Body of pancreas (tissue), 4 donors: ENCODE data around the gene C21orf58.

Experiments
- POLR2A ChIP-seq, 3 donors: fragments of 450-650 bp; IDR thresholded peaks; one replicate each; pipeline ENCODE4 v1.6.1; 2016; ENCODE audit warnings: antibody characterized with exemption in 3 of 3, mild to moderate bottlenecking in 2 of 3
- TF ChIP-seq, protein P1 (sequence below), 7 experiments: fragments of 450-650 bp in 4 of 7; fragments of 200-600 bp in 3 of 7; sonication (generic) in 3 of 7; IDR thresholded peaks; one replicate each; pipeline ENCODE4 v1.5.1; 2016 to 2019; ENCODE audit warnings: antibody characterized with exemption in 7 of 7

GRCh38 chr21:46287541-46287940 lies 36.1 kb downstream of the C21orf58 start:
- TF ChIP-seq, protein P1, sequence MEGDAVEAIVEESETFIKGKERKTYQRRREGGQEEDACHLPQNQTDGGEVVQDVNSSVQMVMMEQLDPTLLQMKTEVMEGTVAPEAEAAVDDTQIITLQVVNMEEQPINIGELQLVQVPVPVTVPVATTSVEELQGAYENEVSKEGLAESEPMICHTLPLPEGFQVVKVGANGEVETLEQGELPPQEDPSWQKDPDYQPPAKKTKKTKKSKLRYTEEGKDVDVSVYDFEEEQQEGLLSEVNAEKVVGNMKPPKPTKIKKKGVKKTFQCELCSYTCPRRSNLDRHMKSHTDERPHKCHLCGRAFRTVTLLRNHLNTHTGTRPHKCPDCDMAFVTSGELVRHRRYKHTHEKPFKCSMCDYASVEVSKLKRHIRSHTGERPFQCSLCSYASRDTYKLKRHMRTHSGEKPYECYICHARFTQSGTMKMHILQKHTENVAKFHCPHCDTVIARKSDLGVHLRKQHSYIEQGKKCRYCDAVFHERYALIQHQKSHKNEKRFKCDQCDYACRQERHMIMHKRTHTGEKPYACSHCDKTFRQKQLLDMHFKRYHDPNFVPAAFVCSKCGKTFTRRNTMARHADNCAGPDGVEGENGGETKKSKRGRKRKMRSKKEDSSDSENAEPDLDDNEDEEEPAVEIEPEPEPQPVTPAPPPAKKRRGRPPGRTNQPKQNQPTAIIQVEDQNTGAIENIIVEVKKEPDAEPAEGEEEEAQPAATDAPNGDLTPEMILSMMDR (IDR thresholded peaks at IDR 0.05): no peak
- no peak for TF ChIP-seq POLR2A (IDR thresholded peaks at IDR 0.05)
